K562 (cell line): ENCODE results near the gene CNIH1. TPM values are rescaled to one million over a fixed set of nuclear protein-coding genes. Genes with fewer than 3 reads are reported as not detected.
A peak's percentile ranks its signal among the peaks of the same experiment; 100 is the strongest.

Source experiments
- ATAC-seq: fragments of 200-7000 bp; cut with Tn5 transposase; 3 replicates; pipeline ENCODE4 v1.9.1; 2020; ENCODE audit warnings: moderate library complexity
- BruUV-seq: library from RNA; stranded (reverse); fragments of 400-500 nt; replicated peaks from 2 replicates; lab custom pipeline; 2021; lab: Mats Ljungman, UMichigan
- CTCF ChIA-PET: fragments of 300-600 bp; formaldehyde crosslinking; extraction: SDS; loops from one replicate; lab custom pipeline; 2021; ENCODE audit warnings: low intra/inter-chr PET ratio; lab: Yijun Ruan, JAX
- POLR2A ChIA-PET: fragments of 300-600, 350-650 bp; sonication (Branson Sonifier 250); formaldehyde crosslinking; extraction: SDS; loops from one replicate; lab custom pipeline; 2021; ENCODE audit warnings: antibody characterized with exemption, inconsistent platforms; lab: Yijun Ruan, JAX
- DNase-seq, 4 experiments: peaks; one replicate each; pipeline versions ENCODE4 v3.0.0 to v3.0.0-alpha.2; 2011 to 2018; ENCODE audit warnings: low spot score in 3 of 4, mixed read lengths in 3 of 4; ENCODE audit errors: extremely low read depth in 1 of 4
- FAIRE-seq: peaks from 2 replicates; lab custom pipeline; 2011; peaks lifted over from hg19 to GRCh38; lab: Jason Lieb, UNC
- H2AFZ ChIP-seq: 2 replicates; pipeline ENCODE4 v1.6.0; 2011; ENCODE audit warnings: low read depth, low read length, control low read depth, inconsistent platforms
- H3K27ac ChIP-seq: fragments of 200-600 bp; 3 replicates; pipeline ENCODE4 v1.8.0; 2011; ENCODE audit warnings: low read depth, mild to moderate bottlenecking, control low read depth, inconsistent platforms, low read length, moderate library complexity, mixed read lengths; ENCODE audit errors: extremely low read depth
- H3K27me3 ChIP-seq, 2 experiments: fragments of 300-600 bp in 1 of 2; 2 replicates in 1 of 2; 3 replicates in 1 of 2; pipeline versions ENCODE4 v1.6.0 to v1.8.0; 2011; ENCODE audit warnings: inconsistent platforms in 2 of 2, low read length in 2 of 2, mild to moderate bottlenecking in 1 of 2, mixed read lengths in 1 of 2, moderate library complexity in 1 of 2; ENCODE audit not compliant: control insufficient read depth in 2 of 2, insufficient read depth in 2 of 2
- H3K36me3 ChIP-seq: fragments of 300-600 bp; 3 replicates; pipeline ENCODE4 v1.8.0; 2011; ENCODE audit warnings: mild to moderate bottlenecking, low read length, inconsistent platforms; ENCODE audit not compliant: control insufficient read depth, insufficient read depth
- H3K4me1 ChIP-seq, 2 experiments: fragments of 200-600 bp in 1 of 2; replicated peaks in 1 of 2; 2 replicates in 1 of 2; 3 replicates in 1 of 2; pipeline versions ENCODE4 v1.5.1 to v1.8.0; 2011; ENCODE audit warnings: inconsistent platforms in 2 of 2, low read length in 2 of 2, mild to moderate bottlenecking in 1 of 2, mixed read lengths in 1 of 2, moderate library complexity in 1 of 2; ENCODE audit not compliant: control insufficient read depth in 2 of 2, insufficient read depth in 2 of 2
- H3K4me2 ChIP-seq: 2 replicates; pipeline ENCODE4 v1.6.1; 2011; ENCODE audit warnings: low read length, control low read depth, inconsistent platforms, mixed read lengths; ENCODE audit not compliant: insufficient read depth
- H3K4me3 ChIP-seq: fragments of 200-600 bp; sonication (generic), shearing (Covaris generic); 2 replicates; pipeline ENCODE4 v1.5.1; 2016; ENCODE audit warnings: control low read depth, inconsistent platforms
- H3K79me2 ChIP-seq: fragments of 200-600 bp; 3 replicates; pipeline ENCODE4 v1.8.0; 2011; ENCODE audit warnings: low read length, inconsistent platforms; ENCODE audit not compliant: control insufficient read depth, insufficient read depth
- H3K9ac ChIP-seq, 2 experiments: 2 replicates each; pipeline versions ENCODE4 v1.6.0 to v1.6.1; 2011; ENCODE audit warnings: low read depth in 2 of 2, low read length in 2 of 2, control low read depth in 1 of 2, inconsistent platforms in 1 of 2, mild to moderate bottlenecking in 1 of 2, mixed read lengths in 1 of 2; ENCODE audit not compliant: insufficient read depth in 1 of 2
- H3K9me1 ChIP-seq: one replicate; pipeline ENCODE4 v1.6.0; 2011; ENCODE audit warnings: inconsistent platforms, mild to moderate bottlenecking, low read length, moderate library complexity; ENCODE audit not compliant: control insufficient read depth, insufficient read depth
- H3K9me3 ChIP-seq: replicated peaks from 2 replicates; pipeline ENCODE4 v1.5.1; 2011; ENCODE audit warnings: low read depth, low read length, inconsistent platforms; ENCODE audit not compliant: control insufficient read depth, insufficient read depth
- H4K20me1 ChIP-seq: replicated peaks from 2 replicates; pipeline ENCODE4 v1.6.1; 2011; ENCODE audit warnings: low read length, inconsistent platforms, mixed read lengths; ENCODE audit not compliant: control insufficient read depth, insufficient read depth
- C11orf30 ChIP-seq: fragments of 450-650 bp; IDR thresholded peaks from 2 replicates; pipeline ENCODE4 v1.6.1; 2016; ENCODE audit warnings: low read depth, mild to moderate bottlenecking
- MAFF ChIP-seq: IDR thresholded peaks from 2 replicates; pipeline ENCODE4 v1.6.1; 2012; ENCODE audit warnings: low read length, improper control_type of control experiment
- MAFG ChIP-seq: fragments of 450-650 bp; conservative IDR thresholded peaks from 2 replicates; pipeline ENCODE4 v1.6.1; 2016; ENCODE audit warnings: missing genetic modification characterization, missing compliant biosample characterization
- MAFK ChIP-seq: IDR thresholded peaks from 2 replicates; pipeline ENCODE4 v1.6.1; 2011; ENCODE audit warnings: low read length, improper control_type of control experiment
- NCOA1 ChIP-seq: fragments of 450-650 bp; IDR thresholded peaks from 2 replicates; pipeline ENCODE4 v1.6.1; 2016; ENCODE audit warnings: low read depth
- NR4A1 ChIP-seq, 2 experiments: fragments of 250-450 bp in 1 of 2; fragments of 450-650 bp in 1 of 2; sonication (Bioruptor Pico) in 1 of 2; IDR thresholded peaks; 2 replicates each; pipeline versions ENCODE4 v1.4.0 to v1.6.1; 2016 to 2020; ENCODE audit warnings: mild to moderate bottlenecking in 2 of 2, missing compliant biosample characterization in 1 of 2, missing genetic modification characterization in 1 of 2, moderate library complexity in 1 of 2
- POLR2AphosphoS5 ChIP-seq: IDR thresholded peaks from 2 replicates; pipeline ENCODE4 v1.6.1; 2011; ENCODE audit warnings: mild to moderate bottlenecking, low read depth, low read length, moderate library complexity; ENCODE audit not compliant: control insufficient read depth, insufficient read depth
- XRCC4 ChIP-seq: IDR thresholded peaks from one replicate; pipeline ENCODE4 v1.6.1; 2011; ENCODE audit not compliant: insufficient read depth, insufficient read length; ENCODE audit errors: extremely low read depth
- ZNF316 ChIP-seq: fragments of 450-650 bp; IDR thresholded peaks from 2 replicates; pipeline ENCODE4 v1.6.1; 2016
- in situ Hi-C: fragments of 300-500 bp; cut with MboI; formaldehyde crosslinking; loops from 4 replicates; pipeline ENCODE4 v1.15.0; 2018; ENCODE audit warnings: inconsistent platforms, mixed read lengths
- intact Hi-C: fragments of 100-400 bp; cut with micrococcal nuclease; formaldehyde crosslinking; loops from 2 replicates; pipeline ENCODE4 v1.14.2; 2022
- polyA plus RNA-seq, 8 experiments: library from polyadenylated mRNA; depleted of rRNA in 4 of 8; stranded (reverse) in 5 of 8; unstranded in 3 of 8; fragments of >200 nt; fragmentation: Nextera tagmentation in 2 of 8; fragmentation: Illumina TruSeq in 1 of 8; extraction: Ambion mirVana in 2 of 8; extraction: Trizol in 1 of 8; gene quantifications; 2 replicates each; pipeline versions ENCODE4 v1.2.1 to v1.2.3, GENCODE V29; 2011 to 2014; ENCODE audit warnings: inconsistent platforms in 1 of 8, missing spikeins in 1 of 8
- total RNA-seq, 7 experiments: library from RNA; depleted of rRNA in 6 of 7; stranded (reverse); fragments of >200 nt in 6 of 7; fragmentation: Illumina TruSeq in 2 of 7; extraction: Trizol in 2 of 7; gene quantifications; 2 replicates each; pipeline versions ENCODE4 v1.2.1 to v1.2.3, GENCODE V29; 2011 to 2021; ENCODE audit warnings: low replicate concordance in 1 of 7
- TF ChIP-seq, protein P1 (sequence below): fragments of 150-350 bp; conservative IDR thresholded peaks from 2 replicates; pipeline ENCODE4 v1.6.1; 2014; ENCODE audit warnings: low read length

Gene CNIH1
- total and polyA plus RNA-seq, 9 of the 15 experiments (the other 6 are each of a cell fraction or from before 2014, with no cell fraction given): 13.9 to 283 (median 77.3) TPM

DNA sequence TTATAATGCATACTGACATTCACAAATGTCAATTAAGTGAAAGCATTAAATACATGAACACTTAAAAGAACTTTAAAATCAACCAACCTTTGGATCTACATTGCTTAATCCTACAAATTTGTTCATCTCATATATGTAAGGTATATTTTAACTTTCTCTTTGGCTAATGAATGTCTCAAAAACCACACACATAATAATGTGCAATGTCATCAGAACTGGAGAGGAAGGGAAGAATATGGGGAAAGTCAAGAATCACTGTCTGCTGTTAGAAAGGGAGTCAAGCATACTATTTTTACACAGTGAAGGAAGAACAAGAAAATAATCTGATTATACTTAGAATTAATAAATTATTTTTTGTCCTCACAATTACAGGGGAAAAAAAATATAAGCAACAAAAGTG is 42.7 kb upstream of the CNIH1 start:
- Histone ChIP-seq H3K27me3 (no peaks in the 10 kb centered on the region), H3K79me2 (peaks cover 33% of the 10 kb centered on the region), H3K27ac (no peak overlapping the region), H3K4me2 (no peak overlapping the region), H3K9me3 (no peaks in the 10 kb centered on the region), H3K36me3 (peaks cover 35% of the 10 kb centered on the region; the same call in 2 of the 3 replicates), H4K20me1 (no peaks in the 10 kb centered on the region), H3K9me1 (no peaks in the 10 kb centered on the region), H3K4me1 (peaks cover 2 to 5% of the 10 kb centered on the region in 2 experiments; a peak in 3 of 5 replicates), H3K4me3 (no peak overlapping the region), H3K9ac (no peak overlapping the region), H2AFZ (no peak overlapping the region)
- BruUV-seq: no TSS peak
- FAIRE-seq: no peak
- DNase-seq: no peak
- TF ChIP-seq XRCC4 (no peak), NCOA1 (no peak), ZNF316 (peak; percentile 82), NR4A1 (CRISPR knock-in tag; IDR thresholded peaks at IDR 0.05) (no peak), NR4A1 (tag; IDR thresholded peaks at IDR 0.05) (no peak), C11orf30 (peak; percentile 63), POLR2AphosphoS5 (no peak), MAFK (peak; percentile 44; the same call in 1 of the 2 replicates), MAFF (peak; percentile 53), MAFG (tag) (peak; percentile 43; the same call in 1 of the 2 replicates)
- TF ChIP-seq, protein P1, sequence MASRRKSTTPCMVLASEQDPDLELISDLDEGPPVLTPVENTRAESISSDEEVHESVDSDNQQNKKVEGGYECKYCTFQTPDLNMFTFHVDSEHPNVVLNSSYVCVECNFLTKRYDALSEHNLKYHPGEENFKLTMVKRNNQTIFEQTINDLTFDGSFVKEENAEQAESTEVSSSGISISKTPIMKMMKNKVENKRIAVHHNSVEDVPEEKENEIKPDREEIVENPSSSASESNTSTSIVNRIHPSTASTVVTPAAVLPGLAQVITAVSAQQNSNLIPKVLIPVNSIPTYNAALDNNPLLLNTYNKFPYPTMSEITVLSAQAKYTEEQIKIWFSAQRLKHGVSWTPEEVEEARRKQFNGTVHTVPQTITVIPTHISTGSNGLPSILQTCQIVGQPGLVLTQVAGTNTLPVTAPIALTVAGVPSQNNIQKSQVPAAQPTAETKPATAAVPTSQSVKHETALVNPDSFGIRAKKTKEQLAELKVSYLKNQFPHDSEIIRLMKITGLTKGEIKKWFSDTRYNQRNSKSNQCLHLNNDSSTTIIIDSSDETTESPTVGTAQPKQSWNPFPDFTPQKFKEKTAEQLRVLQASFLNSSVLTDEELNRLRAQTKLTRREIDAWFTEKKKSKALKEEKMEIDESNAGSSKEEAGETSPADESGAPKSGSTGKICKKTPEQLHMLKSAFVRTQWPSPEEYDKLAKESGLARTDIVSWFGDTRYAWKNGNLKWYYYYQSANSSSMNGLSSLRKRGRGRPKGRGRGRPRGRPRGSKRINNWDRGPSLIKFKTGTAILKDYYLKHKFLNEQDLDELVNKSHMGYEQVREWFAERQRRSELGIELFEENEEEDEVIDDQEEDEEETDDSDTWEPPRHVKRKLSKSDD: no peak
- ChIA-PET CTCF (no interaction called here), POLR2A (no interaction called here)
- ATAC-seq: no peak
- in situ Hi-C loops: no loop called here
- intact Hi-C loops: no loop called here
